HepG2 (cell line): ENCODE results near the gene RNPEPL1. TPM values are rescaled to one million over a fixed set of nuclear protein-coding genes. Genes with fewer than 3 reads are reported as not detected.

ENCODE experiments used
- AFF4 ChIP-seq: sonication (generic); formaldehyde crosslinking; IDR thresholded peaks from 2 replicates; pipeline ENCODE4 v1.4.0; 2020; ENCODE audit warnings: missing genetic modification reagents
- BRCA1 ChIP-seq: sonication (generic); formaldehyde crosslinking; IDR thresholded peaks from 2 replicates; pipeline ENCODE4 v1.4.0; 2020; ENCODE audit warnings: missing genetic modification reagents
- CREB1 ChIP-seq, 2 experiments: fragments of 450-650 bp in 1 of 2; IDR thresholded peaks; 2 replicates each; pipeline ENCODE4 v1.6.1; 2016 to 2017; ENCODE audit warnings: control low read depth in 1 of 2, mild to moderate bottlenecking in 1 of 2, missing compliant biosample characterization in 1 of 2, missing genetic modification characterization in 1 of 2
- CREM ChIP-seq, 2 experiments: sonication (generic) in 1 of 2; formaldehyde crosslinking in 1 of 2; IDR thresholded peaks; 2 replicates each; pipeline versions ENCODE4 v1.4.0 to v1.6.1; 2016 to 2020; ENCODE audit warnings: antibody characterized with exemption in 1 of 2, mild to moderate bottlenecking in 1 of 2, missing genetic modification reagents in 1 of 2
- DRAP1 ChIP-seq: IDR thresholded peaks from 2 replicates; pipeline ENCODE4 v1.6.1; 2016; ENCODE audit warnings: missing genetic modification reagents, missing compliant biosample characterization
- EHMT2 ChIP-seq: fragments of 200-600 bp; sonication (generic); IDR thresholded peaks from 2 replicates; pipeline ENCODE4 v1.7.0; 2017; ENCODE audit warnings: antibody characterized with exemption, low read depth, low read length, borderline replicate concordance
- FOXC1 ChIP-seq: sonication (generic); formaldehyde crosslinking; IDR thresholded peaks from 2 replicates; pipeline ENCODE4 v1.8.0; 2022; ENCODE audit warnings: mild to moderate bottlenecking, missing genetic modification reagents, borderline replicate concordance
- HDAC2 ChIP-seq: sonication (generic); formaldehyde crosslinking; IDR thresholded peaks from 2 replicates; pipeline ENCODE4 v1.4.0; 2020; ENCODE audit warnings: missing genetic modification reagents
- HHEX ChIP-seq: IDR thresholded peaks from 2 replicates; pipeline ENCODE4 v1.6.1; 2016; ENCODE audit warnings: control low read depth
- KAT7 ChIP-seq: IDR thresholded peaks from 2 replicates; pipeline ENCODE4 v1.6.1; 2018; ENCODE audit warnings: borderline replicate concordance, missing compliant biosample characterization
- MED1 ChIP-seq: sonication (generic); formaldehyde crosslinking; IDR thresholded peaks from 2 replicates; pipeline ENCODE4 v1.4.0; 2020; ENCODE audit warnings: missing genetic modification reagents
- RNF2 ChIP-seq: fragments of 450-650 bp; conservative IDR thresholded peaks from 2 replicates; pipeline ENCODE4 v1.6.1; 2016; ENCODE audit warnings: low read depth
- TCF7L2 ChIP-seq: IDR thresholded peaks from 2 replicates; pipeline ENCODE4 v1.6.1; 2011; ENCODE audit warnings: mild to moderate bottlenecking, low read depth, low read length, moderate library complexity
- TOE1 ChIP-seq: sonication (generic); formaldehyde crosslinking; IDR thresholded peaks from 2 replicates; pipeline ENCODE4 v1.4.0; 2020; ENCODE audit warnings: mild to moderate bottlenecking, missing genetic modification reagents
- ZBTB38 ChIP-seq: sonication (generic); formaldehyde crosslinking; IDR thresholded peaks from 2 replicates; pipeline ENCODE4 v1.5.1; 2020; ENCODE audit warnings: mild to moderate bottlenecking, missing genetic modification reagents
- ZFP37 ChIP-seq: sonication (generic); formaldehyde crosslinking; IDR thresholded peaks from 2 replicates; pipeline ENCODE4 v1.4.0; 2020; ENCODE audit warnings: missing genetic modification reagents, borderline replicate concordance
- ZFP90 ChIP-seq: sonication (generic); formaldehyde crosslinking; IDR thresholded peaks from 2 replicates; pipeline ENCODE4 v1.8.0; 2022; ENCODE audit warnings: missing genetic modification reagents, mild to moderate bottlenecking, inconsistent platforms, borderline replicate concordance
- ZNF12 ChIP-seq: sonication (generic); formaldehyde crosslinking; IDR thresholded peaks from 2 replicates; pipeline ENCODE4 v1.5.0; 2020; ENCODE audit warnings: missing genetic modification reagents
- ZNF317 ChIP-seq: sonication (generic); formaldehyde crosslinking; IDR thresholded peaks from 2 replicates; pipeline ENCODE4 v1.5.0; 2020; ENCODE audit warnings: mild to moderate bottlenecking, missing genetic modification reagents
- ZNF570 ChIP-seq: sonication (generic); formaldehyde crosslinking; IDR thresholded peaks from 2 replicates; pipeline ENCODE4 v1.4.0; 2020; ENCODE audit warnings: mild to moderate bottlenecking, missing genetic modification reagents, borderline replicate concordance
- ZNF691 ChIP-seq: sonication (generic); formaldehyde crosslinking; IDR thresholded peaks from 2 replicates; pipeline ENCODE4 v1.4.0; 2020; ENCODE audit warnings: missing genetic modification reagents, low read depth, mild to moderate bottlenecking, borderline replicate concordance
- ZNF703 ChIP-seq: sonication (generic); formaldehyde crosslinking; IDR thresholded peaks from 2 replicates; pipeline ENCODE4 v1.5.1; 2020; ENCODE audit warnings: missing genetic modification reagents, mild to moderate bottlenecking, moderate library complexity, borderline replicate concordance
- ZNF747 ChIP-seq: sonication (generic); formaldehyde crosslinking; IDR thresholded peaks from 2 replicates; pipeline ENCODE4 v1.8.1; 2023; ENCODE audit warnings: missing genetic modification reagents, mild to moderate bottlenecking, borderline replicate concordance
- ZNF850 ChIP-seq: sonication (generic); formaldehyde crosslinking; conservative IDR thresholded peaks from 2 replicates; pipeline ENCODE4 v1.9.0; 2021; ENCODE audit warnings: mild to moderate bottlenecking, missing genetic modification reagents
- ZSCAN12 ChIP-seq: sonication (generic); formaldehyde crosslinking; IDR thresholded peaks from 2 replicates; pipeline ENCODE4 v1.9.0; 2021; ENCODE audit warnings: mild to moderate bottlenecking, missing genetic modification reagents
- polyA plus RNA-seq, 8 experiments: library from polyadenylated mRNA; depleted of rRNA in 3 of 8; stranded (reverse) in 7 of 8; unstranded in 1 of 8; fragments of >200 nt; fragmentation: Illumina TruSeq in 4 of 8; extraction: Trizol in 4 of 8; gene quantifications; 2 replicates each; pipeline versions ENCODE4 v1.2.1 to v1.2.3, GENCODE V29; 2011 to 2016; ENCODE audit warnings: low read depth in 4 of 8, missing spikeins in 1 of 8, mixed read lengths in 1 of 8; ENCODE audit not compliant: insufficient read depth in 1 of 8
- total RNA-seq, 5 experiments: library from RNA; depleted of rRNA; stranded (reverse); fragments of >200 nt; fragmentation: Illumina TruSeq; extraction: Trizol; gene quantifications; 2 replicates each; pipeline ENCODE4 v1.2.3, GENCODE V29; 2016; ENCODE audit warnings: low read depth in 1 of 5

The RNPEPL1 gene
- total and polyA plus RNA-seq, 2 of the 13 experiments (the other 11 are each of a cell fraction or from before 2014, with no cell fraction given), result 13.0 to 18.0 TPM

- TF ChIP-seq KAT7 (CRISPR knock-in tag) (peak; percentile 87; the same call in 1 of the 2 replicates), ZNF317 (CRISPR knock-in tag) (peak; percentile 73), DRAP1 (CRISPR knock-in tag) (peak; percentile 63), ZNF850 (CRISPR knock-in tag) (peak; percentile 23; the same call in 1 of the 2 replicates), CREB1 (IDR thresholded peaks at IDR 0.05) (0 out of 2 replicates have a peak, but pooled peaks have one; percentile 24), CREB1 (CRISPR knock-in tag; IDR thresholded peaks at IDR 0.05) (peak; percentile 59), HDAC2 (CRISPR knock-in tag) (peak; percentile 81), ZNF570 (CRISPR knock-in tag) (no peak), TOE1 (CRISPR knock-in tag) (no peak), EHMT2 (no peak), ZNF703 (no peak), ZFP90 (no peak; the same call in 1 of the 2 replicates), HHEX (CRISPR knock-in tag) (no peak), ZSCAN12 (no peak), ZFP37 (CRISPR knock-in tag) (no peak), ZNF12 (CRISPR knock-in tag) (no peak), ZBTB38 (CRISPR knock-in tag) (no peak), CREM (IDR thresholded peaks at IDR 0.05) (peak; percentile 49), CREM (CRISPR knock-in tag; IDR thresholded peaks at IDR 0.05) (no peak), ZNF691 (peak; percentile 53; the same call in 1 of the 2 replicates), ZNF747 (CRISPR knock-in tag) (peak; percentile 73; the same call in 1 of the 2 replicates), BRCA1 (CRISPR knock-in tag) (no peak), AFF4 (CRISPR knock-in tag) (0 out of 2 replicates have a peak, but pooled peaks have one; percentile 64), FOXC1 (CRISPR knock-in tag) (no peak; the same call in 1 of the 2 replicates), TCF7L2 (no peak), MED1 (CRISPR knock-in tag) (peak; percentile 62; the same call in 1 of the 2 replicates), RNF2 (peak; percentile 82; the same call in 1 of the 2 replicates)
Observed at GRCh38 chr2:240579771-240580614, 11.7 kb downstream of the RNPEPL1 start (continued).
